ENCODE results near the gene C3orf52.
A peak's percentile ranks its signal among the peaks of the same experiment; 100 is the strongest.
"Not testable (repeated sequence)": the region's sequence is repeated elsewhere in the genome, so short reads cannot be mapped to it uniquely, and the experiment has no call there.

C3orf52 gene

GRCh38 chr3:112086076-112086854 is at the start of gene C3orf52:
TSS of gene C3orf52 (plus strand) at chr3:112086389. CDS start at chr3:112086408, 19 bp downstream.
- H3K4me3 ChIP-seq (ENCODE audit: low read depth, low read length), result peak within 1 kb of the TSS; percentile 66

- not testable (repeated sequence) for H3K4me3 ChIP-seq (ENCODE audit: low read depth, low read length)
Observed at GRCh38 chr3:112037194-112037593, 49.0 kb upstream of the C3orf52 start.

- H3K4me3 ChIP-seq (ENCODE audit: low read depth, low read length), result no peak overlapping the region
Observed at GRCh38 chr3:112038863-112039262, 47.3 kb upstream of the C3orf52 start.

- H3K4me3 ChIP-seq (ENCODE audit: low read depth, low read length), result no peak overlapping the region
Observed at GRCh38 chr3:112041321-112041720, 44.9 kb upstream of the C3orf52 start.

GRCh38 chr3:112042842-112043280 is 43.3 kb upstream of the C3orf52 start:
- H3K4me3 ChIP-seq (ENCODE audit: low read depth, low read length), result no peak overlapping the region

GRCh38 chr3:112043621-112044201 is 42.5 kb upstream of the C3orf52 start:
- no peak overlapping the region for H3K4me3 ChIP-seq (ENCODE audit: low read depth, low read length)

- no peak overlapping the region for H3K4me3 ChIP-seq (ENCODE audit: low read depth, low read length)
Observed at GRCh38 chr3:112046599-112046998, 39.6 kb upstream of the C3orf52 start.

GRCh38 chr3:112047264-112047663 is 38.9 kb upstream of the C3orf52 start:
- H3K4me3 ChIP-seq (ENCODE audit: low read depth, low read length), result no peak overlapping the region

GRCh38 chr3:112048911-112049310 is 37.3 kb upstream of the C3orf52 start:
- H3K4me3 ChIP-seq (ENCODE audit: low read depth, low read length), result no peak overlapping the region

GRCh38 chr3:112053229-112053628 is 33.0 kb upstream of the C3orf52 start:
- H3K4me3 ChIP-seq (ENCODE audit: low read depth, low read length), result no peak overlapping the region

GRCh38 chr3:112056451-112056929 is 29.7 kb upstream of the C3orf52 start:
- H3K4me3 ChIP-seq (ENCODE audit: low read depth, low read length), result no peak overlapping the region

- no peak overlapping the region for H3K4me3 ChIP-seq (ENCODE audit: low read depth, low read length)
Observed at GRCh38 chr3:112059497-112059896, 26.7 kb upstream of the C3orf52 start.

GRCh38 chr3:112061152-112061551 is 25.0 kb upstream of the C3orf52 start:
- H3K4me3 ChIP-seq (ENCODE audit: low read depth, low read length), result no peak overlapping the region

GRCh38 chr3:112072387-112073060 is 13.7 kb upstream of the C3orf52 start:
- H3K4me3 ChIP-seq (ENCODE audit: low read depth, low read length), result not testable (repeated sequence)

- H3K4me3 ChIP-seq (ENCODE audit: low read depth, low read length), result no peak overlapping the region
Observed at GRCh38 chr3:112074006-112074405, 12.2 kb upstream of the C3orf52 start.

- no peak overlapping the region for H3K4me3 ChIP-seq (ENCODE audit: low read depth, low read length)
Observed at GRCh38 chr3:112074616-112075497, 11.3 kb upstream of the C3orf52 start.

- H3K4me3 ChIP-seq (ENCODE audit: low read depth, low read length), result no peak overlapping the region
Observed at GRCh38 chr3:112078125-112079083, 7.8 kb upstream of the C3orf52 start.

- H3K4me3 ChIP-seq (ENCODE audit: low read depth, low read length), result no peak overlapping the region
Observed at GRCh38 chr3:112083239-112083638, 3.0 kb upstream of the C3orf52 start.

- H3K4me3 ChIP-seq (ENCODE audit: low read depth, low read length), result no peak overlapping the region
Observed at GRCh38 chr3:112084980-112085705, 1.0 kb upstream of the C3orf52 start.
